Globus pallidus (tissue), 1 donor: ENCODE measurements around the gene MYBPHL.
A peak's percentile ranks its signal among the peaks of the same experiment; 100 is the strongest.

Experiments
- DNase-seq: peaks from one replicate; pipeline ENCODE4 v3.0.0-alpha.2; 2015; ENCODE audit warnings: low spot score

Gene MYBPHL

GRCh38 chr1:109252893-109253802 is 53.7 kb downstream of the MYBPHL start:
- peak; percentile 92 for DNase-seq

GRCh38 chr1:109252167-109252892 is 54.5 kb downstream of the MYBPHL start:
- no peak for DNase-seq

GRCh38 chr1:109251277-109252166 is 55.3 kb downstream of the MYBPHL start:
- DNase-seq = no peak

- no peak for DNase-seq
These were observed 56.1 kb downstream of the MYBPHL start for GRCh38 chr1:109250454-109251276.

- DNase-seq = no peak
These were observed 57.0 kb downstream of the MYBPHL start for GRCh38 chr1:109249654-109250401.

- DNase-seq = no peak
These were observed 57.8 kb downstream of the MYBPHL start, which contains the start of gene CELSR2 for GRCh38 chr1:109248797-109249629. TSS of gene CELSR2 (plus strand) at chr1:109249539. CDS start at chr1:109250080, 541 bp downstream.

GRCh38 chr1:109248444-109248796 is 58.4 kb downstream of the MYBPHL start:
- DNase-seq = no peak

- no peak for DNase-seq
These were observed 59.1 kb downstream of the MYBPHL start for GRCh38 chr1:109247401-109248365.

- DNase-seq = no peak
These were observed 60.7 kb downstream of the MYBPHL start for GRCh38 chr1:109246141-109246551.

- no peak for DNase-seq
These were observed 62.8 kb downstream of the MYBPHL start for GRCh38 chr1:109243860-109244552.

- DNase-seq = no peak
These were observed 63.6 kb downstream of the MYBPHL start for GRCh38 chr1:109243221-109243620.

- no peak for DNase-seq
These were observed 64.4 kb downstream of the MYBPHL start for GRCh38 chr1:109242387-109242786.
